HEK293T (cell line): ENCODE data around the gene FCHO2.
"Not testable (repeated sequence)": the region's sequence is repeated elsewhere in the genome, so short reads cannot be mapped to it uniquely, and the experiment has no call there.

Experiments
- CTCF ChIA-PET: fragments of 350-600 bp; formaldehyde crosslinking; extraction: SDS; loops from one replicate; lab custom pipeline; 2021; ENCODE audit warnings: antibody characterized with exemption, inconsistent platforms; lab: Yijun Ruan, JAX
- POLR2A ChIA-PET: fragments of 350-600 bp; formaldehyde crosslinking; extraction: SDS; loops from one replicate; lab custom pipeline; 2020; ENCODE audit warnings: antibody characterized with exemption, inconsistent platforms; lab: Yijun Ruan, JAX
- DNase-seq: peaks from one replicate; pipeline ENCODE4 v3.0.0; 2012; ENCODE audit warnings: mixed read lengths; ENCODE audit errors: extremely low spot score
- ARNT ChIP-seq: fragments of 450-650 bp; IDR thresholded peaks from 2 replicates; pipeline ENCODE4 v1.6.1; 2017; ENCODE audit warnings: mild to moderate bottlenecking
- BHLHE40 ChIP-seq: fragments of 450-650 bp; IDR thresholded peaks from 2 replicates; pipeline ENCODE4 v1.6.1; 2016; ENCODE audit warnings: mild to moderate bottlenecking, moderate library complexity, borderline replicate concordance
- CTBP1 ChIP-seq: fragments of 450-650 bp; IDR thresholded peaks from 2 replicates; pipeline ENCODE4 v1.6.1; 2016; ENCODE audit warnings: borderline replicate concordance
- ELF4 ChIP-seq: fragments of 450-650 bp; IDR thresholded peaks from 2 replicates; pipeline ENCODE4 v1.6.1; 2017; ENCODE audit warnings: antibody characterized with exemption
- FOXA1 ChIP-seq: fragments of 450-650 bp; IDR thresholded peaks from 2 replicates; pipeline ENCODE4 v1.6.1; 2016; ENCODE audit warnings: mild to moderate bottlenecking
- FOXK2 ChIP-seq: fragments of 450-650 bp; IDR thresholded peaks from 2 replicates; pipeline ENCODE4 v1.6.1; 2016; ENCODE audit warnings: mild to moderate bottlenecking
- FOXM1 ChIP-seq: fragments of 450-650 bp; IDR thresholded peaks from 2 replicates; pipeline ENCODE4 v1.6.1; 2017; ENCODE audit warnings: mild to moderate bottlenecking, borderline replicate concordance
- HDGF ChIP-seq: fragments of 450-650 bp; IDR thresholded peaks from 2 replicates; pipeline ENCODE4 v1.6.1; 2017; ENCODE audit warnings: antibody characterized with exemption, borderline replicate concordance
- L3MBTL2 ChIP-seq: fragments of 450-650 bp; conservative IDR thresholded peaks from 2 replicates; pipeline ENCODE4 v1.6.1; 2016; ENCODE audit warnings: mild to moderate bottlenecking
- LEF1 ChIP-seq: fragments of 450-650 bp; IDR thresholded peaks from 2 replicates; pipeline ENCODE4 v1.6.1; 2017; ENCODE audit warnings: mild to moderate bottlenecking, borderline replicate concordance
- NFRKB ChIP-seq: fragments of 450-650 bp; IDR thresholded peaks from 2 replicates; pipeline ENCODE4 v1.6.1; 2016; ENCODE audit warnings: mild to moderate bottlenecking, moderate library complexity
- PKNOX1 ChIP-seq: fragments of 450-650 bp; IDR thresholded peaks from 2 replicates; pipeline ENCODE4 v1.6.1; 2016
- SP1 ChIP-seq: fragments of 450-650 bp; IDR thresholded peaks from 2 replicates; pipeline ENCODE4 v1.6.1; 2017
- SUZ12 ChIP-seq: fragments of 450-650 bp; IDR thresholded peaks from 2 replicates; pipeline ENCODE4 v1.6.1; 2016; ENCODE audit warnings: mild to moderate bottlenecking
- TARDBP ChIP-seq: fragments of 450-650 bp; IDR thresholded peaks from 2 replicates; pipeline ENCODE4 v1.6.1; 2016
- ZNF384 ChIP-seq: fragments of 450-650 bp; IDR thresholded peaks from 2 replicates; pipeline ENCODE4 v1.6.1; 2016

FCHO2 gene

GRCh38 chr5:73022471-73023169 lies 66.8 kb downstream of the FCHO2 start:
- no peak for TF ChIP-seq TARDBP
- TF ChIP-seq ZNF384, result no peak
- no peak for TF ChIP-seq NFRKB
- no peak for TF ChIP-seq SUZ12
- no peak for TF ChIP-seq FOXM1
- no peak for TF ChIP-seq FOXA1
- no peak for TF ChIP-seq PKNOX1
- ChIA-PET CTCF (no interaction called here), POLR2A (no interaction called here)
- DNase-seq, result no peak

GRCh38 chr5:73024946-73025544 lies 69.2 kb downstream of the FCHO2 start:
- POLR2A ChIA-PET, DNase-seq: not testable (repeated sequence)

GRCh38 chr5:73027361-73027760 lies 71.5 kb downstream of the FCHO2 start:
- TF ChIP-seq FOXA1 (no peak), ELF4 (no peak), ZNF384 (no peak), FOXM1 (no peak), PKNOX1 (no peak), BHLHE40 (no peak), FOXK2 (no peak), L3MBTL2 (no peak), SP1 (no peak), NFRKB (no peak), SUZ12 (no peak), HDGF (no peak), LEF1 (no peak), TARDBP (no peak), CTBP1 (no peak)
- ChIA-PET POLR2A (no interaction called here), CTCF (no interaction called here)
- DNase-seq, result no peak

More at GRCh38 chr5:73024946-73025544, 69.2 kb downstream of the FCHO2 start:
- CTCF ChIA-PET, result not testable (repeated sequence)

GRCh38 chr5:73027816-73028215 lies 72.0 kb downstream of the FCHO2 start:
- POLR2A ChIA-PET, result no interaction called here

GRCh38 chr5:73028991-73029595 lies 73.3 kb downstream of the FCHO2 start:
- DNase-seq, result no peak
- TF ChIP-seq L3MBTL2, result no peak
- no peak for TF ChIP-seq ZNF384
- no peak for TF ChIP-seq SP1
- TF ChIP-seq TARDBP, result no peak
- TF ChIP-seq HDGF, result no peak
- no peak for TF ChIP-seq PKNOX1
- TF ChIP-seq BHLHE40, result no peak
- CTCF ChIA-PET, result no interaction called here
- POLR2A ChIA-PET, result no interaction called here

More at GRCh38 chr5:73027816-73028215, 72.0 kb downstream of the FCHO2 start:
- DNase-seq, result no peak
- no peak for TF ChIP-seq FOXM1
- no peak for TF ChIP-seq CTBP1
- no peak for TF ChIP-seq HDGF
- no peak for TF ChIP-seq ELF4
- TF ChIP-seq SUZ12, result no peak
- no peak for TF ChIP-seq FOXK2
- TF ChIP-seq ARNT, result no peak
- no peak for TF ChIP-seq L3MBTL2
- TF ChIP-seq NFRKB, result no peak
- no peak for TF ChIP-seq BHLHE40
- CTCF ChIA-PET, result no interaction called here

GRCh38 chr5:73030531-73030930 lies 74.7 kb downstream of the FCHO2 start:
- ChIA-PET POLR2A (interaction anchor here (0.8 kb wide), 1 partner anchor 74 kb away, joined by 3 read pairs; the partner anchor contains the start of gene FCHO2), CTCF (no interaction called here)
- DNase-seq, result no peak
- no peak for TF ChIP-seq ELF4
- TF ChIP-seq HDGF, result no peak
- no peak for TF ChIP-seq TARDBP
